Gastrocnemius medialis (tissue), 4 donors: ENCODE results near the gene A3GALT2.

ENCODE experiments used
- POLR2A ChIP-seq, 2 donors: fragments of 450-650 bp; IDR thresholded peaks; one replicate each; pipeline ENCODE4 v1.6.1; 2017; ENCODE audit warnings: antibody characterized with exemption in 2 of 2, mild to moderate bottlenecking in 2 of 2, moderate library complexity in 2 of 2
- TF ChIP-seq, protein P1 (sequence below), 5 experiments: fragments of 450-650 bp in 3 of 5; fragments of 200-600 bp in 2 of 5; sonication (generic) in 2 of 5; IDR thresholded peaks in 4 of 5; conservative IDR thresholded peaks in 1 of 5; 1 replicate in 4 of 5; 2 replicates in 1 of 5; pipeline ENCODE4 v1.5.1; 2016 to 2019; ENCODE audit warnings: antibody characterized with exemption in 5 of 5, mild to moderate bottlenecking in 3 of 5, moderate library complexity in 3 of 5

DNA sequence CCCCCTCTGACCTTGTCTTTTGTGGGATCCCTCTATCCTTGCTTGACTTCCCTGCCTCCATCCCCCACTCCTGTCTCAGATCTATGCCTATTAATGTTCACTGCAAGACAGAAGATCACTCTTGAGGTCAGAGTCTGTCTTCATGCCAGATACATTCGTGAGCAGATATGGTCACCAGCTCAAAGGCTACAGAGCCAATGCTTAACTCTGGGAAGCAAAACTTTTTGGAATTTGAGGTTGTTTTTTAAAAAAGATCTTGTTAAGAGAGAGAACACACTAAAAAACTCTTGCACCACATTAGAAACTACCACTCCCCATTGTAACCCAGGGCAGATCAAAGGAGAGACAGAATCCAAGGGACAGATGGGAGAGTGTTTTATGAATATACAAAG lies 17.1 kb upstream of the A3GALT2 start:
- TF ChIP-seq, protein P1, sequence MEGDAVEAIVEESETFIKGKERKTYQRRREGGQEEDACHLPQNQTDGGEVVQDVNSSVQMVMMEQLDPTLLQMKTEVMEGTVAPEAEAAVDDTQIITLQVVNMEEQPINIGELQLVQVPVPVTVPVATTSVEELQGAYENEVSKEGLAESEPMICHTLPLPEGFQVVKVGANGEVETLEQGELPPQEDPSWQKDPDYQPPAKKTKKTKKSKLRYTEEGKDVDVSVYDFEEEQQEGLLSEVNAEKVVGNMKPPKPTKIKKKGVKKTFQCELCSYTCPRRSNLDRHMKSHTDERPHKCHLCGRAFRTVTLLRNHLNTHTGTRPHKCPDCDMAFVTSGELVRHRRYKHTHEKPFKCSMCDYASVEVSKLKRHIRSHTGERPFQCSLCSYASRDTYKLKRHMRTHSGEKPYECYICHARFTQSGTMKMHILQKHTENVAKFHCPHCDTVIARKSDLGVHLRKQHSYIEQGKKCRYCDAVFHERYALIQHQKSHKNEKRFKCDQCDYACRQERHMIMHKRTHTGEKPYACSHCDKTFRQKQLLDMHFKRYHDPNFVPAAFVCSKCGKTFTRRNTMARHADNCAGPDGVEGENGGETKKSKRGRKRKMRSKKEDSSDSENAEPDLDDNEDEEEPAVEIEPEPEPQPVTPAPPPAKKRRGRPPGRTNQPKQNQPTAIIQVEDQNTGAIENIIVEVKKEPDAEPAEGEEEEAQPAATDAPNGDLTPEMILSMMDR (IDR thresholded peaks at IDR 0.05 in 4 of 5, conservative IDR thresholded peaks at IDR 0.05 in 1 of 5) = no peak
- peak; percentile 39 to 58 for TF ChIP-seq POLR2A (IDR thresholded peaks at IDR 0.05)
